Stimulated activated CD4-positive, alpha-beta T cell treated with anti-CD3 and anti-CD28 coated beads, Interleukin-4, amount 100 ng/mL, for 1 hour (primary cell): ENCODE data around the gene ZNF224.

Source experiments
- DNase-seq: peaks from one replicate; pipeline ENCODE4 v3.0.0-alpha.2; 2020

The ZNF224 gene

GRCh38 chr19:44141191-44142058, 47.3 kb downstream of the ZNF224 start, which contains the start of gene ZNF234:
TSS of gene ZNF234 (plus strand) at chr19:44141554. CDS start at chr19:44144633, 3,079 bp downstream.
- DNase-seq = peak; percentile 70

- no peak for DNase-seq
Measured at GRCh38 chr19:44142059-44142433, 47.9 kb downstream of the ZNF224 start.

GRCh38 chr19:44149776-44150175, 55.6 kb downstream of the ZNF224 start:
- DNase-seq = no peak

- no peak for DNase-seq
Measured at GRCh38 chr19:44151491-44151890, 57.3 kb downstream of the ZNF224 start.

- DNase-seq = no peak
Measured at GRCh38 chr19:44156475-44156874, 62.3 kb downstream of the ZNF224 start.
